ENCODE measurements around the gene TESK1. TPM values are rescaled to one million over a fixed set of nuclear protein-coding genes. Genes with fewer than 3 reads are reported as not detected.

The TESK1 gene
- total and polyA plus RNA-seq, 2 experiments from 2014 or later: 14.1 to 21.6 TPM

GRCh38 chr9:35568196-35568595, 36.9 kb upstream of the TESK1 start:
- Histone ChIP-seq H3K9me2 (ENCODE audit: insufficient read depth) (no peaks in the 10 kb centered on the region), H3F3A (ENCODE audit: insufficient read depth) (peaks cover 28% of the 10 kb centered on the region), H3K9me3 (ENCODE audit: low read depth) (no peaks in the 10 kb centered on the region), H4K20me1 (ENCODE audit: insufficient read depth) (no peaks in the 10 kb centered on the region), H2AFZ (no peak overlapping the region), H3K36me3 (ENCODE audit: low read depth) (no peaks in the 10 kb centered on the region), H3K4me3 (no peak overlapping the region), H3K27me3 (replicated peaks; ENCODE audit: insufficient read depth) (no peaks in the 10 kb centered on the region), H3K9ac (no peak overlapping the region), H3K79me2 (ENCODE audit: insufficient read depth) (no peaks in the 10 kb centered on the region), H3K4me2 (ENCODE audit: unreplicated experiment) (no peak overlapping the region), H3K27ac (no peak overlapping the region), H3K4me1 (ENCODE audit: insufficient read depth) (peaks cover 27% of the 10 kb centered on the region; the same call in 1 of the 2 replicates)
- DNase-seq: no peak
- TF ChIP-seq EZH2phosphoT487 (IDR thresholded peaks at IDR 0.05; ENCODE audit: insufficient read depth, low read depth) (no peak), EZH2 (IDR thresholded peaks at IDR 0.05; ENCODE audit: insufficient read depth, poor library complexity, severe bottlenecking) (no peak)
- 59 to 70% methylated on average over 4 of the region's 4 CpGs for WGBS, 2 experiments (ENCODE audit: low coverage in 1 of 2, low lambda C conversion rate in 2 of 2, missing lambda C conversion rate in 2 of 2)
- in situ Hi-C loops (cut with MboI): no loop called here

- H3K9me3 ChIP-seq (ENCODE audit: low read depth): no peaks in the 10 kb centered on the region
- H2AFZ ChIP-seq: no peak overlapping the region
- H3K36me3 ChIP-seq (ENCODE audit: low read depth): no peaks in the 10 kb centered on the region
- H3K27me3 ChIP-seq (replicated peaks; ENCODE audit: insufficient read depth): no peaks in the 10 kb centered on the region
- H3K4me3 ChIP-seq: no peak overlapping the region
- in situ Hi-C loops (cut with MboI): no loop called here
- H3K9me2 ChIP-seq (ENCODE audit: insufficient read depth): no peaks in the 10 kb centered on the region
- no peak overlapping the region for H3K4me2 ChIP-seq (ENCODE audit: unreplicated experiment)
- TF ChIP-seq EZH2phosphoT487 (IDR thresholded peaks at IDR 0.05; ENCODE audit: insufficient read depth, low read depth) (no peak), EZH2 (IDR thresholded peaks at IDR 0.05; ENCODE audit: insufficient read depth, poor library complexity, severe bottlenecking) (no peak)
- no peaks in the 10 kb centered on the region for H3K79me2 ChIP-seq (ENCODE audit: insufficient read depth)
- H4K20me1 ChIP-seq (ENCODE audit: insufficient read depth): no peaks in the 10 kb centered on the region
- peaks cover 21% of the 10 kb centered on the region for H3F3A ChIP-seq (ENCODE audit: insufficient read depth)
- DNase-seq: no peak
- 80 to 86% methylated on average over 5 of the region's 5 CpGs for whole genome bisulfite sequencing, 2 experiments (ENCODE audit: low coverage in 1 of 2, low lambda C conversion rate in 2 of 2, missing lambda C conversion rate in 2 of 2)
- H3K9ac ChIP-seq: no peak overlapping the region
- H3K4me1 ChIP-seq (ENCODE audit: insufficient read depth): peaks cover 21% of the 10 kb centered on the region; the same call in 1 of the 2 replicates
- no peak overlapping the region for H3K27ac ChIP-seq
These were observed 35.9 kb upstream of the TESK1 start for GRCh38 chr9:35569206-35569605.

- 79 to 80% methylated on average over 6 of the region's 6 CpGs for WGBS, 2 experiments (ENCODE audit: low coverage in 1 of 2, low lambda C conversion rate in 2 of 2, missing lambda C conversion rate in 2 of 2)
- in situ Hi-C loops (cut with MboI): no loop called here
These were observed 34.2 kb upstream of the TESK1 start for GRCh38 chr9:35570709-35571504.

GRCh38 chr9:35574578-35575122, 30.4 kb upstream of the TESK1 start:
- H3K79me2 ChIP-seq (ENCODE audit: insufficient read depth): no peaks in the 10 kb centered on the region
- H3K27ac ChIP-seq: no peak overlapping the region
- no peaks in the 10 kb centered on the region for H3K36me3 ChIP-seq (ENCODE audit: low read depth)
- in situ Hi-C loops (cut with MboI): no loop called here
- H3K4me1 ChIP-seq (ENCODE audit: insufficient read depth): no peaks in the 10 kb centered on the region
- H3K9me3 ChIP-seq (ENCODE audit: low read depth): no peaks in the 10 kb centered on the region
- 90 to 93% methylated on average over 2 of the region's 2 CpGs for whole genome bisulfite sequencing, 2 experiments (ENCODE audit: low coverage in 1 of 2, low lambda C conversion rate in 2 of 2, missing lambda C conversion rate in 2 of 2)
- no peaks in the 10 kb centered on the region for H3K9me2 ChIP-seq (ENCODE audit: insufficient read depth)
- H3K4me2 ChIP-seq (ENCODE audit: unreplicated experiment): no peak overlapping the region
- no peaks in the 10 kb centered on the region for H4K20me1 ChIP-seq (ENCODE audit: insufficient read depth)
- H3K4me3 ChIP-seq: no peak overlapping the region
- DNase-seq: no peak
- no peaks in the 10 kb centered on the region for H3F3A ChIP-seq (ENCODE audit: insufficient read depth)
- H3K9ac ChIP-seq: no peak overlapping the region
- H2AFZ ChIP-seq: no peak overlapping the region
- no peaks in the 10 kb centered on the region for H3K27me3 ChIP-seq (replicated peaks; ENCODE audit: insufficient read depth)
- no peak for TF ChIP-seq EZH2 (IDR thresholded peaks at IDR 0.05; ENCODE audit: insufficient read depth, poor library complexity, severe bottlenecking)
- TF ChIP-seq EZH2phosphoT487 (IDR thresholded peaks at IDR 0.05; ENCODE audit: insufficient read depth, low read depth): no peak

More at GRCh38 chr9:35570709-35571504, 34.2 kb upstream of the TESK1 start:
- no peak overlapping the region for H3K9ac ChIP-seq
- H2AFZ ChIP-seq: no peak overlapping the region
- no peak overlapping the region for H3K27ac ChIP-seq
- H3K9me3 ChIP-seq (ENCODE audit: low read depth): no peaks in the 10 kb centered on the region
- H3K4me3 ChIP-seq: no peak overlapping the region
- H4K20me1 ChIP-seq (ENCODE audit: insufficient read depth): no peaks in the 10 kb centered on the region
- no peak for DNase-seq
- H3K79me2 ChIP-seq (ENCODE audit: insufficient read depth): no peaks in the 10 kb centered on the region
- no peaks in the 10 kb centered on the region for H3K27me3 ChIP-seq (replicated peaks; ENCODE audit: insufficient read depth)
- H3F3A ChIP-seq (ENCODE audit: insufficient read depth): peaks cover 9% of the 10 kb centered on the region
- peaks cover 10% of the 10 kb centered on the region; the same call in 1 of the 2 replicates for H3K4me1 ChIP-seq (ENCODE audit: insufficient read depth)
- TF ChIP-seq EZH2 (IDR thresholded peaks at IDR 0.05; ENCODE audit: insufficient read depth, poor library complexity, severe bottlenecking): no peak
- no peak for TF ChIP-seq EZH2phosphoT487 (IDR thresholded peaks at IDR 0.05; ENCODE audit: insufficient read depth, low read depth)
- H3K4me2 ChIP-seq (ENCODE audit: unreplicated experiment): no peak overlapping the region
- no peaks in the 10 kb centered on the region for H3K9me2 ChIP-seq (ENCODE audit: insufficient read depth)
- H3K36me3 ChIP-seq (ENCODE audit: low read depth): no peaks in the 10 kb centered on the region

Data from GM23248 (cell line).